Activated CD4-positive, alpha-beta T cell treated with anti-CD3 and anti-CD28 coated beads, Interleukin-2, amount 50 U/mL, for 16 hours (primary cell): Measurements from ENCODE around the gene ZC3H18.
"Not testable (repeated sequence)": the region's sequence is repeated elsewhere in the genome, so short reads cannot be mapped to it uniquely, and the experiment has no call there.

ENCODE experiments used
- DNase-seq: peaks from one replicate; pipeline ENCODE4 v3.0.0-alpha.2; 2020

ZC3H18 gene

GRCh38 chr16:88656291-88656980, 86.2 kb downstream of the ZC3H18 start:
- DNase-seq = no peak

- DNase-seq = no peak
Measured at GRCh38 chr16:88657371-88657770, 87.2 kb downstream of the ZC3H18 start.

GRCh38 chr16:88658714-88659113, 88.5 kb downstream of the ZC3H18 start:
- no peak for DNase-seq

GRCh38 chr16:88659160-88659559, 89.0 kb downstream of the ZC3H18 start:
- DNase-seq = no peak

- DNase-seq = no peak
Measured at GRCh38 chr16:88661468-88661867, 91.3 kb downstream of the ZC3H18 start.

- DNase-seq = no peak
Measured at GRCh38 chr16:88662222-88662842, 92.1 kb downstream of the ZC3H18 start.

GRCh38 chr16:88662843-88663606, 92.8 kb downstream of the ZC3H18 start, which contains the start of gene MVD:
Gene MVD, minus strand, starts transcription at chr16:88663091. Its CDS starts 11 bp downstream, at chr16:88663080.
- DNase-seq = peak; percentile 98

- no peak for DNase-seq
Measured at GRCh38 chr16:88665148-88665547, 94.9 kb downstream of the ZC3H18 start.

- DNase-seq = no peak
Measured at GRCh38 chr16:88665570-88665969, 95.4 kb downstream of the ZC3H18 start.

- no peak for DNase-seq
Measured at GRCh38 chr16:88667461-88667860, 97.3 kb downstream of the ZC3H18 start.

- not testable (repeated sequence) for DNase-seq
Measured at GRCh38 chr16:88669493-88669892, 99.3 kb downstream of the ZC3H18 start.

GRCh38 chr16:88669980-88670379, 99.8 kb downstream of the ZC3H18 start:
- DNase-seq = no peak

GRCh38 chr16:88671806-88672205, 101.6 kb downstream of the ZC3H18 start:
- no peak for DNase-seq

- DNase-seq = no peak
Measured at GRCh38 chr16:88672776-88673175, 102.6 kb downstream of the ZC3H18 start.

GRCh38 chr16:88673716-88674379, 103.6 kb downstream of the ZC3H18 start:
- DNase-seq = no peak

- DNase-seq = no peak
Measured at GRCh38 chr16:88676502-88677242, 106.5 kb downstream of the ZC3H18 start.

GRCh38 chr16:88677721-88678120, 107.5 kb downstream of the ZC3H18 start:
- DNase-seq = no peak

GRCh38 chr16:88678224-88678979, 108.2 kb downstream of the ZC3H18 start:
- no peak for DNase-seq

GRCh38 chr16:88680554-88681083, 110.4 kb downstream of the ZC3H18 start:
- no peak for DNase-seq

- DNase-seq = peak; percentile 63
Measured at GRCh38 chr16:88681084-88681680, 111.0 kb downstream of the ZC3H18 start.
